NCI-H2227 (cell line): Measurements from ENCODE around the gene MAPK6.

Source experiments
- DNase-seq: peaks from one replicate; lab custom pipeline; 2025; ENCODE audit not compliant: unreplicated experiment; lab: John Stamatoyannopoulos, UW

The MAPK6 gene

GRCh38 chr15:52102463-52102862 lies 83.4 kb downstream of the MAPK6 start:
- DNase-seq = no peak

- no peak for DNase-seq
These were observed 84.5 kb downstream of the MAPK6 start for GRCh38 chr15:52103217-52104207.

- DNase-seq = no peak
These were observed 85.5 kb downstream of the MAPK6 start for GRCh38 chr15:52104532-52105004.

- no peak for DNase-seq
These were observed 86.8 kb downstream of the MAPK6 start for GRCh38 chr15:52105846-52106245.

GRCh38 chr15:52106641-52107040 lies 87.6 kb downstream of the MAPK6 start:
- no peak for DNase-seq

- no peak for DNase-seq
These were observed 88.2 kb downstream of the MAPK6 start for GRCh38 chr15:52107238-52107637.

- DNase-seq = no peak
These were observed 90.8 kb downstream of the MAPK6 start for GRCh38 chr15:52109559-52110451.

- DNase-seq = no peak
These were observed 92.6 kb downstream of the MAPK6 start for GRCh38 chr15:52111517-52112202.

- DNase-seq = no peak
These were observed 93.3 kb downstream of the MAPK6 start for GRCh38 chr15:52112203-52112750.

GRCh38 chr15:52113235-52113634 lies 94.2 kb downstream of the MAPK6 start:
- DNase-seq = no peak

GRCh38 chr15:52113708-52114107 lies 94.7 kb downstream of the MAPK6 start:
- no peak for DNase-seq

- no peak for DNase-seq
These were observed 95.4 kb downstream of the MAPK6 start for GRCh38 chr15:52114261-52115055.

GRCh38 chr15:52115598-52116427 lies 96.8 kb downstream of the MAPK6 start:
- DNase-seq = no peak
